NCI-H1694 treated with DMSO at 0.1 percent for 48 hours (cell line): ENCODE results near the gene UTP25.

Experiments used
- DNase-seq: peaks from one replicate; lab custom pipeline; 2025; lab: John Stamatoyannopoulos, UW

UTP25 gene

DNA sequence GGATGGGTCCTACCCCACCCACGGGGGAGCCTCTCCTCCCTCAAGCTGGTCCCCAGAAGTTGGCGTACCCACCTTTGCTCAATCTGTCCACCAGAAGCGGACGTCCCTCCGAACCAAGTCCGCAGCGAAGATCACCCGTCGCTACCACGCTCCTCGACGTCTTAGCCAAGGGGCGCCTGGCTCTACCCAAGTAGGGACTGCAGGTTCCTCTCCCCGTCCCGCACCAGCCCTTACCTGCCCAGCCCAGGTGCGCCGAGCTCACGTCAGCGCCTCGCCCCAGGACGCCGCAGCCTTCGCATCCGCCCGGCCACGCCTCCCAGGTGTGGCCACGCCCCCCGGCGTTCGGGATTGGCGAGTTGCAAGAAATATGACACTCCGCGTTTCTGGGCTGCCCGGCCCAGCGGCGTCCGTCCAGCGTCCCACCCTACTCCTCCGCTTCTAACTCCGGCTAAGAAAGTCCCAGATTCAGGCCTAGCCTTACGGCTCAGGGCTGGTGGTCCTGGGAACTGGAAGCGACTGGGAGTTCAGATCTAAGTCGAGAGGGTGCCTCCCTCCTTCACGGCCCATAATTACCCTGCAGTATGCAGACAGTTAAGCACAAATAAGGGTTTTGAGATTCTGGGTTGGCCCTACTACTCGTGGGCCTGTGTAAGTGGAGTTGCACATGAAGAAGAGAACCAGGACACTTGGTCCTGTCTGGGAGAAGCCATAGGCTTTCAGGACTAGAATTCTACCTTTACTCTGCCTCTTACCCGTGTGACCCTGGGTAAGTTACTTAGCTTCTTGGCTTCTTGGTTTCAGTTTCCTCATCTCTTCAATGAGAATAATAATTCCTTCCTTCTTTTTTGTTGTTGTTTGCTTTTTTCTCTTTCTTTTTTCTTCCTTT is 21.7 kb upstream of the UTP25 start, which contains the start of gene IRF6:
Gene IRF6, minus strand, starts transcription at position 268 of the 886 bp plus-strand sequence. CDS start 4,729 bp downstream, outside the sequence.
- DNase-seq, result no peak

DNA sequence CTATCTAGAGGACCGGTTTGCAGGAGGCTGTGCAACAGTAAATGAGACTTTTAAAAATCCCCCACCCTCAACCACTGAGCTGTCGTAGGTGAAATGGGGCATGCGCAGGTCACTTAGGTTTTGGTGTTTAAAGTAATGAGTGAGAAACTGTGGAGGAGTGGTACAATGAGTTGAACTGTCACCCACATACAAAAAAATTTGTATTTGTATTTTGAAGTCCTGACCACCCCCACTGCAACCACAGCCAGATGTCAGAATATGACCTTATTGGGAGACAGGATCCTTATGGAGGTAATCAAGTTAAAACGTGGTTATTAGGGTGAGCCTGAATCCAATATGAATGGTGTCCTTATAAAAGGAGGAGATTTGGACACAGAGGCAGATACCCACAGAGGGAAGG is 20.3 kb upstream of the UTP25 start:
- DNase-seq, result no peak

DNA sequence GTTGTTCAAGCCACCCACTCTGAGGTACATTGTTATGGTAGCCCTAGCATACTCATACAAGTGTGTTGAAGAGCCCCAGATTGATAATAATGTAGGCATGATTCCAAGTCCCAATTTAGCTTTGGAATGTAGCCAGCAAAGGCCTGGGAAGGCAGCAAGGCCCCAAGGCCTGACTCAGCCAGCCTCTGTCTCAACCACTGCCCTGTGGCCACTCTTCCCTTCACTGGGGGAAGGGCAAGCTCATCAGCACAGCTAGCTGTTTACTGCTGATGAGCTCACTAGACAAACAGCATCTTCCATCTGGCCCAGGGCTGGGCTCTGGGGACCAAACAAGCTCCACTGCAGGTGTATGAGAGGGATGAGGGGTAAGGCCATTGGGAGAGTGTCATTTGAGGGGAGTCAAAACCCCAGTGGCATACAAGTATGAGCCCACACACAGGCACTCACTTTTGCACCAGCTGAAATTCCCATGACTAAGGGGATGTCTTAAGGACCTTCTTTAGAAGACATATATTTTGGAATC is 19.7 kb upstream of the UTP25 start:
- peak; percentile 79 for DNase-seq

DNA sequence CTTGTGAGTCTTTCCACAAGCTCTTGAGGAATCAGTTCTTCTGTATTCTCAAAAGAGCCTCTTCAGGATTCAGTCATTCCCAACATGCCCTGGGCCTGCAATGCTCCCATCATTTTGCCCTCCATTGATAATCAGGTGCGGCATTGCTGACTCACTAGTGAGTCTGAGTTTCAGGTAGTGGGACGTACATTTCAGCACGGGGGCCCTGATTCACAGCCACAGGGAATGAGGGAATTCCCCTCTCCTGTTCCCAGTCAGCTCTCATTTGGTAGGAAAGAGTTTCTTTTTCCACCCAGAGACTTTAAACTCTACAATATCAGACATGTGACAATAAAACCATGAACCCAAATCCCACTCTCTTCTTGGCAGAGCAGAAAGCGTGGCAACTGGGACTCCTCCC is 18.2 kb upstream of the UTP25 start:
- DNase-seq, result no peak

DNA sequence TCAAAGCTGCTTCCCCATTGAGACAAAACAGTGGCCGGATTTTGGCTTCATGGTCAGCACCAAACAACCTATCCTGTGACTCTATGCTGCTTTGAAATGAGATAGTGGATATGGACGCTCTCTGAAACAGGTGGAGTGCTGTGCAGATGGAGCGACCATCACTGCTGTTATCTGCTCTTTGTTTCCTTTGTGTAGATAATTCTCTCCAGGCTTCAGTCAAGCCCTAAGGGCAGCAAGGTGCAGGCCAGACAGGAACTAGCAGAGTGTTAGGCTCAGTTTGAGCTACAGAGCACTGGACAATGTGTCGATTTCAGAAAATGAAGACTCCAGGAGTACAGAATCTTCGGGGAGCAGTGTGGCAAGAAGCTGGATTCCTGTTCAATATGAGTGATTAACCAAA is 17.0 kb upstream of the UTP25 start:
- no peak for DNase-seq

DNA sequence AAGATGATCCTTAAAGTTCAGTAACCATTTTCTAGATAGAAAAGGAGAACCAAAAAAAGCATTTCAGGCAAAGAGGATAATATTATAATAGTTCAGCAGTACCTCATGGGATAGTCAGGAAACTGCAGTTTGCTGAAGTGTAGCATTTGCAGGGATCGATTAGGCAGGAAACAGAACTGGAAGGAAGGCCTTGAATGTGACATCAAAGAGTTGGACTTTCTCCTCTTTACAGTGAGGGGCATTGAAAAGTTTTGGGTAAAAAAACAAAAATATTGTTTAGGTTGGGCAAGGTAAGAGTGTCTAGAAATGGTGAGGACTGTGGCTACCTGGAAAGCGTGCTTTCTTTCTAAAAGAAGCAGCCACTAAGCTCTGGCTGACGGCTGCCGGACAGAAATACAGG is 13.9 kb upstream of the UTP25 start:
- no peak for DNase-seq

DNA sequence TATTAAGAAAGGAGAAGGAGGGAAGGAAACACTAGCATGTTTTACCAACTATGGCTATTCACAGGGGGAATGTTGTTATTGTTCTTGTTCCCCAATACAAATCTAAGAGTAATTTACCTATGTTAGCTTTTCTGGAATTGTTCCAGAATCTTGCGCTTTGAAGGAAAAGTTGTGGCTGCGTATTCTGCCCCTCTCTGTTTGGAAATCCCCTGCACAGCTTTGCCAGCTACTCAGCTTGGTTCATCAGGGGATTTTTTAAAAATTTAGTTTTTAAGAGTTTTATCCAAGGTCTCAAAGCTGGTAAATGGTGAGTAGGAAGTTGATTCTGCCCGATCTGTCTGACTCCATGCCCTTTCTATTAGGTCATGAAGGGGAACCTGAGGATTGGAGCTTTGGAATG is 12.3 kb upstream of the UTP25 start:
- DNase-seq, result no peak

DNA sequence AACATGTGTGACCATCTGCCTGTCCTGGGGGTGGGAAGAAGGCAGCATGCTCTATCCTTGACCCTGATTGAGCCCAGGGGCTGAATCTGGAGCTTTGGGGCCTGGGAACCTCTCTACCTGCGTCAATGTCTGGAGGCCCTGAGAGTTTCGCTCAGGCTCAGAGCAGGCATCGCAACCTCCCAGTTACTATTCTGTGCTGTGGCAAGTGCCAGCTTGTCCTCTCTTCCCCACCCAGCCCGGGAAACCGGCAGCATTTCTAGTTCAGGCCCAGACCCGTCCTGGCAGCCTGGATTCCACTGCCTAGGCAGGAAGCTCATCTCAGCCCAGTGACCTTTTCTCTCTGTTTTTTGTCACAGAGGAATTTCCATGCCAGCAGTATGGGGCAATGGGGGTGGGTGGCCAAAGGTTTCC is 11.8 kb upstream of the UTP25 start:
- peak; percentile 92 for DNase-seq

DNA sequence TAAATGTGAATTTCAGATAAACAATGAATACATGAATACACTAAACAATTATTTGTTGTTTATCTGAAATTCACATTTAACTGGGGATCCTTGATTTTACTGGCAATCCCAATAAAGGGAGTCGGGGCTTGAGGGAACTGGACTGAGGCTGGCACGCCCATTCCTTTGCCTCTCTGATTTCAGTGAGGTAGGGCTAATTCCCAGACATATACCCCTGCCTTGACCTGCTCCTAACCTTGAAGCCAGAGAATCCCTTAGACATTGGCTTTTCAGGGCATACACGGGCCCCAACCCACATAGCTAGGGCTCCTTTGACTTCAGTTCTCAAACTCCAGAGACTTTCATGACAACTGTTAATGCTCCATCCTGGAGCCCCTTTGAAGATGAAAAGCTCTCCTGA is 10.8 kb upstream of the UTP25 start:
- no peak for DNase-seq

DNA sequence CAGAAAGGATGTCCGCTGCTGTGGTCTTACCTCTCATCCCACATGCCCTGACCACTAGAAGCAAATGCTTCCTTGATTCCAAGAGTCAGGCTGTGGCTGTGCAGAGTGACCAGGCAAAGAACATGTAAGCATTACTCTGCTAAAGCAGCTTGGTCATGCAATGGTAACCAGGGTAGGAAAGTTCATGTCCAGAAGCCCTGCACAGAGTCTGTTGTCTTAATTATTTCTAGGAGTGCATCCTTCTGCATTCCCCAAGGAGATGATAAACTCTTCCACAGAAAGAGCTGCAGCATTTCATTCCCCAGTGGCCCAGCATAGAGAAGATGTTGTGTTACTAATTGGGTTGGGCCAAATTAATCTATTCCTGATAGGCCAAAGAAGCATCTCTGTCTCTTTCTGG is 10.1 kb upstream of the UTP25 start:
- DNase-seq, result no peak

DNA sequence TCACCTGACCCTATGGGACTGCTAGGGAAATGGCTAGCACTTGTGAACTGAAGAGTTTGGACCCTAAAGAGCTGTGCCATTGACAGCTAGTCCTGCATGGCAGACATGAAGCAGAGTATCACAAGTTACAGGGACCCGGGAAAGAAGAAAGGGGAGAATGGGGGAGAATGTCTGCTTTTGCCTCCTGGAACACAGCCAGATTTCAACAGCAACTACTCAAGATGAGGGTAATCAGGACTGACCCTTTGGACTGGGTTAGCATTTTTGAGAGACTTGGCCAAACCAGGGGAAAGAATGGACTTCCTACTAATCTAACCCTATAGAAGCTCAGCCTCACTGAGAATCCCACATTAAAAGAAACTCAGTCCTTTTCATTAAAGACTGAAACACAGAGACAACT is 8.7 kb upstream of the UTP25 start:
- DNase-seq, result no peak

DNA sequence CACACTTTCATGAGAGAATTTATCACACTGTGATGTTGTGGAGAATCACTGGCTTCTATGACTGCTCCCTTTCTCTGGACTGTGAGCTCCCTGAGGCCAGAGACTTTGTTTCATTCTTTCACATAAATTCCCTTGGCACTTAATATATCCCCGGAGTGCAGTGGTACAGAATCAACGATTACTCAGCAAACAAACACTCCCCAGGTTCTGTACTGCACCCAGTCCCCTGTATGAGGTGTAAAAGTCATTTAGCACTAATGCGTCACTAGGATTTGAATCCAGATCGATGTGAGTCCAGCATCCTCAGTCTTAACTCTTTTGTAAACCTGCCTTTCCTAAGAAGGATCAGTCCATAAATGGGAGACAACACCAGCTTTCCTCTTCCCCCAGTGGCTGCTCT is 6.8 kb upstream of the UTP25 start:
- no peak for DNase-seq

DNA sequence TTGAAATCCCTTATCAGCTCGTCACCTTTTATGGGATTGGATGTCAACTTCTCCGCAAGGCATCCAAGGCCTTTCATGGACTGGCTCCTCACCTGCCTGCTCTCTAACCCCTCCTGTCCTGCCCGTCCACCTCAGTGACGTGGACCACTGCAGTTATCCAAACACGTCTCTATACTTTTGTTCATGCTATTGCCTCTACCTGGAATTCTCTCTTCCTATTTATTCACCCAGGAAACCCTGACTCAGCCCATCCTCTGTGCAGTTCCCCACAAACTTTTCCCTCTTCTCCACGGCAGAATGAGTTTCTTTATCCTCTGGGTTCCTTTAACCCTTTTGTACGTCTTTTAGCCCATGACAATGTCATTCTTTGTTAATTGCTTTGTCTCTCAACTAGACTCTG is 5.1 kb upstream of the UTP25 start:
- DNase-seq, result no peak

DNA sequence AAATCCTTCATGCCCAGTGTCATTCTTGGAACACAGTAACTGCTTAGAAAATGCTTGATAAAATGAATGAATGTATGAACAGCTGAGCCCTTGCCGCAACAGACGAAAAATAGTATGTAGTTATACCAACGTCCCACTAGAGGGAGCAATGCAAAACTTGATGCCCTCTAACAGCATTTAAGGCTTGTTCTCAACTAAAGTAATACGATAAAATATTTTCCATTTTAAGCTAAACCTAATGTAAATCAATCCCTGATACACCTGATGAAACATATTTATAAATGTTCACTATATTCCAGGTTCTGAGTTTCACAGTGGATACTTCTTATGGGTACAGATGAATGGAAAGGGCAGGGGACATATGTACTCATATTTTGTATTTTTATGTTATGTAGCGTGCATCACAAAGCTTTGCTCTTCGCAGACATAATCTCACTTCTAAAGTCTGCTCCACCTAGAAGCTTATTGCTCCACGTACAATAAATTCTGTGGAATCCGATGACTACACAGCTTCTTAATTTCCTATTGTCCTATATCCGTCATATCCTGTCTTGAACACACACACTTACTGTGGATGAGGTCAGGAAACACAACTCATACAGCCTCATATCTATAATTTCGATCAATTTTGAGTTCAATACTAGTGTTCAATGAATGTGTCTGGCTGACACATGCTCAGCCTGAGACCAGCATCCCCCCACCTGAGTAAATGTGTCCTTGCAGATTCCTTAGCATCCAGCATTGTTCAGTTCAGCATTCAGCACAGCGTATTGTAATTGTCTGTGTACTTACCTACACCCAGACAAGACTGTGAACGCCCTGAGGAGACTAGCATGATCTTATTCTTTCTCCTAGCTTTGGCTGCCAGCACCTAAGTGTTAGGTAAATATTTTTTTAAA is 4.4 kb upstream of the UTP25 start:
- peak; percentile 84 for DNase-seq

DNA sequence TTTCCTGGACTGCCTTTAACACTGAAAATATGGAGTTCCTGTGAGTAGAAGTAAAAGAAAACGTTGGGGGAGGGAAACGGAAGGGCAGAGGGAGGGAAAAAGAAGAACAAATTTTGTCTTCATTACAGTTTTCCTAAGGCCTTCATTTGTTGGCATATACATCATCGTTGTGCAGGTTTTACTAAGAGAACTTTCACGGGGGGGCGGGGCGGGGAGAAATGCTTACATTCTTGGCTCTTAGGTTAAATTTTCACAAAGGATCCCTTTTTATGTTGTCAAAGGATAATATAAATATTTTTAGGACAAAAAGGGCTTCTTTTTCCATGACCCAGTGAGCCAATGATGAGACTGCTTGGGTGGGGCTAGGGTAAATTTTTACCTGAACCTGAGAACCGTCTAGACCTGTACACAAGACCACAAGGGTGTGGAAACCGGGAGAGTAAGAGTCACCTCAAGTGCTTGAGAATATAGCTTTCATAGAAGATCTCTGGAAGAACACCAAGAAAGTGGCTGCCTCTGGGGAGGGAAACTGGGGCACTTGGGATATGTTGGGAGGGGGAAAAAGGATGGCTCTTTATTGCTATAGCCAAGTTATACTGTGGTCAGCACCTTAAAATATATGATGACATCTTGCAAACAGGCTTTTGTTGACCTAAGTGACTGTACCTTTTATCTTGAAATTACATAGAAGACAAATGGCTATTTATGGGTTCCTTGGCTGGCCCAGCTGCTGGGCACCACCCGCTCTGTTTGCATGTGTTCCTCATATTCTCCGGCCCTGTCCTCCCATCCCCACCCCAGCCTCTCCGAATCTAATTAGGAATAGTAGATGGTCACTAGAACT is 2.0 kb upstream of the UTP25 start:
- no peak for DNase-seq

DNA sequence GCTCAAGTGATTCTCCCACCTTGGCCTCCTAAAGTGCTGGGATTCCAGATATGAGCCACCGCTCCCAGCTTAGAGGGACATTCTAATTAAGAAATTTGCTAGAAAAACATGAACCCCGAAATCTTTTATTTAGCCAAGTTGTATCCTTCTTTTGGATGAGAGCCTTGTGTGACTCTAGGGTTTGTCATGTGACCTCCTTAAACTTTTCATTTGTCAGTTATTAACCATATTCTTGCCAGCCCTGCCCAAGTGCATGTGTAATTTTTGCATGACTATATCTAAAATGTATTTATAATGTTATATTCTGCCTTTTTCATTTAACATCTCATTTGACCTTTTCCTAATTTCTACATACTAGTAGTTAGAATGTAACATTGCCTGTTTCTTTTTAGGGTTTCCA is 1.9 kb downstream of the UTP25 start:
- DNase-seq, result no peak

DNA sequence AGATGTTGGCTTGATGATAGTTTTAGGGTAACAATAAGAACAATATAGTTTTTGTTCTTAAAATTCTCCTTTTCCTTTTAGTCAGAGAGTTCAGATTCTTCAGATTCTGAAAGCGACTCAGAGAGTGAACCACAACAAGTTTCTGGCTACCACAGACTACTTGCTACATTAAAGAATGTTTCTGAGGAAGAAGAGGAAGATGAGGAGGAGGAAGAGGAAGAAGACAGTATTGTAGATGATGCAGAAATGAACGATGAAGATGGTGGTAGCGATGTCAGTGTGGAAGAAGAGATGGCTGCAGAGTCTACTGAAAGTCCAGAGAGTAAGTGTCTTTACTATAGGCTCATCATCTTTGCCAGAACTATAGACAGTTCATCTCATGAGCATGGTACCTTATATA is 3.0 kb downstream of the UTP25 start:
- no peak for DNase-seq

DNA sequence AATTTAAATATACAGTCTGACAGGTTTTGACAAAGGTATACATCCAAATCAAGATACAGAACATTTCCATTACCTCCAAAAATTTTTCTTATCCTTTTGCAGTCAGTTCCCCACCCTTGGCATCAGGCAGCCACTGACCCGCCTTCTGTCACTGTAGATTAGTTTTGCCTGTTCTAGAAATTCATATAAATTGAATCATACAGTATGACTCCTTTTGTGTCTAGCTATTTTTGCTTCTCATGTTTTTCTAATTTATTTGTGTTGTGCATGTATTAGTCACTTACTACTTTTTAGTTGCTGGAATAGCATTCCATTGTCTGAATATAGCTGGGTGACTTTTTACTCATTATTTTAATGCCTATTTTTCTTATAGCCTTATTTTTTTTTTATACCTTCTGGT is 3.8 kb downstream of the UTP25 start:
- no peak for DNase-seq

DNA sequence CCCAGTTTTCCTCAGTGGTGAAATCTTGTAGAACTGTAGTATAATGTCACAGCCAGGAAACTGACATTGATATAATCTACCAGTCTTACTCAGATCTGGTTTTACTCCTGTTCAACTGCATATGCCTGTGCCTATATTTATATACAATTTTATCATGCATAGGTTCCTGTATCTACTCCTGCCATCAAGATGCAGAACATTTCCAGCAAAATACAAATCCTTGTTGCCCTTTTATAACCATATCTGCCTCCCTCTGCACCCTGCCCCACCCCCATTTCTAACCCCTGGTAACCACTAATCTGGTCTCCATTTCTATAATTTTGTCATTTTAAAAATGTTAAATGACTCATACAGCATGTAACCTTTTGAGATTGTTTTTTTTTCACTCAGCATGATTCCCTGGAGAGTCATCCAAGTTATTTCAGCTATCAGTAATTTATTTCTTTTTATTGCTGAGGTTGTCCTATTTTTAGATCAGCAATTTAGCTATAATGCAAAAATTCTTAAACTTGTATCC is 8.1 kb downstream of the UTP25 start:
- no peak for DNase-seq

DNA sequence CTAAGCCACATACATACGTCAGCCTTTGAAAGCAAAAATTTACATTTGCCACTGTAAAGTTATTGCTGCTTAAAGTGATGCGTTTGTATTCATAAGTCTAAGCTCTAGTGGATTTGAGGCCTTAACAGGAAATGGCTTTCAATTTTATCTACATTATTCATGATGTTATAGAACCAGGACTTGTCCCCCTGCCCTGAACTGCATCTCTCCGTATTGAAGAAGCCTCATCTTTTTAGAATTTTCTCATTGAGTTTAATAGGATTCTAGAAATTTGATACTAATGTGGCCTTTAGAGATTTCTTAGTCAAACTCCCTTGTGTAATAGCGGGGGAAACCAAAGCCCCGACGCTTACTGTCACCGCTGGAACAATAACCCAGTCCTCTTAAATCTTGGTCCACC is 9.9 kb downstream of the UTP25 start:
- no peak for DNase-seq

DNA sequence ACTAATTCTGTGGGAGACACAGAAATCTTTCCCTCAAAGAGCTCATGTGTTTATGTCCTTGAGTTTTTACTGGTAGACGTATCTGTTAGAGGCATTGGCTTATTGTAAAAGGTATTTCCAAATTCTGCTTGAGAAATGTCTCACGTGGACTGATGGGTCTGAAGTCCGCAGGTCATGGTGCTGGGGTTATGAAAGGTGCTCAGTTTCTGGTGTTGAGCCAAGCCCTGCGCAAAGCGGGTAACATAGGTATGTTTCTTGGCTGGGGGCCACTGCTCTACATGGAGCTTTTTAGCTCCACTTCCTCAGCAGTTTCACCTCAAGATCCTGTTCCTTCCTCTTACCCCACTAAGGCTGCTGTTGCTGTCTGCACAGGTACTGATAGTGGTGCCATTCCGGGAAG is 10.8 kb downstream of the UTP25 start:
- no peak for DNase-seq
